ENCODE measurements around the gene ARFGAP2.

ARFGAP2 gene

DNA sequence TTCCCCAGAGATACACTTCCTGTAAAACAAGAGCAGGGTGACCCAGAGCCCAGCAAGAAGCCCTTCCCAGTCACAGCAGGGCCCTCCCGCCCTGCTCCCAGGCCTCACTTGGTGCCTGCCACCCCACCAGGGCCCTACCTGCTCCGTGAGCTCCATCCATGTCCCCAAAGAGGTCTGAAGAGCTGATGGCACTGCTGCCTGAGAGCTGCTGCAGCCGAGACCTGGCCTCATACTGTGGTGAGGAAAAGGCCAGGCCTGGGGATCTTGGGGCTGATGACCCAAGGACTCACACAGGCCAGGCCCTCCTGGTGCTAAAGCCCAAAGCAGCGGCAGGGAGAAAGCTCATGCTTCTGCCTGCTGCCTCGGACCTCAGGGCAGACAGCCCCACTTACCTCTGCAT lies 10.3 kb downstream of the ARFGAP2 start:
- DNase-seq, result no peak

GRCh38 chr11:47165253-47165840 lies 11.3 kb downstream of the ARFGAP2 start:
- no peak for DNase-seq

DNA sequence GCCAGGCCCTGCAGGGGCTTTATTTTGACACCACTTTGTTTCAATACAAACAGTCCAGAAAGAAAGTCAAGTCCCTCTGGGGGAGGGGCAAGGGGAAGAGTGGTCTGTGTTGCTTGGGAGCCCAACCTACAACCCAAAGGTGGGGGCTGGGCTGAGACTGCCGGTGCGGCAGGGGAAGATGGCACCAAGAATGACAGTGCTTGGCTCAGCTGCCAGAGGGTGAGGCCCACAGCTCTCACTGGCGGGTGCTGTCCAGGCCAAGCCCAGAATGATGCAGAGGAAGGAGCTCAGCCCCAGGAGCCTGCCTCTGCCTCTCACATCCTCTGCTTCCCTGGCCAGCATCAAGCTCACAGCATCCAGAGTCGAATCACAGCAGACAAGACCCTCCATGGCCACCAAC lies 12.4 kb downstream of the ARFGAP2 start:
- no peak for DNase-seq

DNA sequence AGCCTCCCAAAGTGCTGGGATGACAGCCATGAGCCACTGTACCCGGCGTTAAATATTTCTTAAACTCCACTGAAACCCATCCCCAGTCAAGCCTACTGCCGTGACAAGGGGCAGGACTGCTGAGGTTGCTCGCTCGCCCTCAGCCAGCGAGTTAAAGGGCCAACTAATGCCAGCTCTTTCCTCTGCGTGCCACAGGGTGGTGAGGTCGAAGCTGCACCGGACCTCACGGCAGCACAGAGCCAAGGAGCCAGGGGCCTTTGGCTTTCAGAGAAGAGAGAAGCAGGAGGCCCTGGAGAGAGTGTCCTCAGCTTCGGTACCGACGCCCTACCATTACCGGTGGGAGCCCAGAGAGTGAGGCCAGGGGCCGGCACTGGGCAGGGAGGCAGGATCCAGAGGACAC lies 12.8 kb downstream of the ARFGAP2 start:
- DNase-seq, result no peak

DNA sequence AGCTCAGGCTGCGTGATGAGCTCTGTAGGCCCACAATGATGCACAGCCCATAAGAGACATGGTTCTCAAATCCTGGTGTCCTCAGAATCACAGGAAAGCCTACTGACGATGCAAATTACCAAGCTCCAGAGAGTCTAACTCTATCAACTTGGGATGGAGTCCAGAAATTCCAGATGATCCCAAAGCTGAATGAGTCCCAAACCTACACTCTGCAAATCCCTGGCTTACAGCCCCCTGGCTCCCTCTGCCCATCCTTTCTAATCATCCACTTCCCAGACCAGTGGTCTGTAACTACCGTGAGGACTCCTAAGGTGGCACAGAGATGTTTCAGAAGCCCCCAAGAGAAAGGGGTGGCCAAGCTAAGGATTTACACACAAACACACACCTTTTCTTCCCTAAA lies 13.5 kb downstream of the ARFGAP2 start:
- DNase-seq, result no peak

- no peak for DNase-seq
These were observed 14.3 kb downstream of the ARFGAP2 start for GRCh38 chr11:47162426-47162825.

DNA sequence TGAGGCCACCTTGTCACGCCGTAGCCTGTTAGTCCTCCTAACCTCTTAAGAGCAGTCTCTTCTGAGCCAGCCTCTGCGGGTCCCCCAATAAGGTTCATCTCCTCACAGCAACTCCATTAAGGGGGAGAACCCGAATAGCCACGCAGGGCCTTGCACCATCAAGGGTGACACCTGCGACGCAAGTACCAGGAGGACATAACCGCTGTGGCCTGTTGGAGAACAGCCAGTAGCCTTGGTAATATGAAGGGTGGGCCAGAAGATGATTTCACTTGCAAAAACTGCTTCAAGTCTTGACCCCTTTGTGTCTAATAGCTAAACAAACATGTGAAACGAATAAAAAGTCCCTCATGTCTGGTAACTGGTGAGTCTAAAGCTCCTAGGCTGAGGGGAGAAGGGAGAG lies 14.8 kb downstream of the ARFGAP2 start:
- no peak for DNase-seq

DNA sequence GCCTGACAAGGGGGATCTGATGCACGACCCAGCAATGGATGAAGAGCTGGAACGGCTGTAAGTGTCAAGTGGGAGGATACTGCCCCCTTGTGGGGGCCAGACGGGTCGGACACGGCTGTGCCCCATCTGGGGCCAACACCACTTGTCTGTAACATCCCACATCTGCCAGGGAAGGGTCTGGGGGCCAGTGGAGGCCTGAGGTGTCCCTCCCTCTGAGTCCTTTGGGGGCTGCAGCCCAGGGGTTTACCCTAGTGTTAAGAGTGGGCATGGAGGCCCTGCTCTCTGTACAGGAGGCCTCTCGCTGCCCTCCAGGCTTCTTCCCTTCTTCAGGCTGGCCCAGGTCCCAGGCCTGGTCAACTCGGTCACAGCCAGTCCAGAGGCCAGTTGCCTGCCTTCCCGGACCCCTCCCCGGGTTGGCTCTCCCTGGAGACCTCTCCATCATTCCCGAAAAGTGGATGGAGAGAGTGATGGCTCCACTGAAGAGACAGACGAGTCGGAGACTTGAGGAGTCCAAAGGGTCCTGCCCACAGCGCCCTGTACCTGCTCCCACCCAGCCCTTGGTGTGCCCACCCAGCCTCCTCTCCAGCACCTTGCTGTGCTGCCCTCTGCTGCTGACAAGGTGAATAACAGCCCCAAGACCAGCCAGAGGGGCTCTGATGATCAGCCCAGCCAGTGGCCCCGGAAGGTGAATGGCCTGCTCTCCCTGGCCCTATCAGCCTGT lies 15.4 kb downstream of the ARFGAP2 start:
- peak; percentile 59 to 87 for DNase-seq

GRCh38 chr11:47160753-47161133 lies 15.9 kb downstream of the ARFGAP2 start:
- DNase-seq, result peak in 1 of 2 experiments; percentile 53

- DNase-seq, result no peak
These were observed 18.4 kb downstream of the ARFGAP2 start for GRCh38 chr11:47158242-47158641.

- no peak for DNase-seq
These were observed 18.9 kb downstream of the ARFGAP2 start for GRCh38 chr11:47157805-47158204.

GRCh38 chr11:47156951-47157350 lies 19.7 kb downstream of the ARFGAP2 start:
- DNase-seq, result no peak

- no peak for DNase-seq
These were observed 20.3 kb downstream of the ARFGAP2 start for GRCh38 chr11:47156333-47156732.

DNA sequence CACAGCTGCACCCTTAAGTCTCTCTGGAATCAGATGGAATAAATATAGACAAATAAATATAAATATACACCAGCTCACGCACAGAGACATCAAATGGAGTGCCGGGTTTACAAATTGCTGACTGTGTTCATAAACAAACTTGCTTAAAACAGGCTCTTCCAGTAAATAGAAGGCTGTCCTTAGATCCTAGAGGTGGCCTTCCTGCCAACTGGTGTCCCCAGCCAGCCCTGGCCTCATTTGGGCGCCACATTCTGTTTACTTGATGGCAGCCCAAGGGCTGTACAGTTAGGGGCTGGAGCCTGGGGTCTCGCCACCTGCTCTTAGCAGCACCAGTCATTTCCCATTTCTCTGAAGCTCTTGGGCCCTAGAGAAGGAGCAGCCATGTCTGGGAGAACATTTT lies 20.8 kb downstream of the ARFGAP2 start:
- no peak for DNase-seq

- DNase-seq, result no peak
These were observed 21.8 kb downstream of the ARFGAP2 start for GRCh38 chr11:47154616-47155570.

DNA sequence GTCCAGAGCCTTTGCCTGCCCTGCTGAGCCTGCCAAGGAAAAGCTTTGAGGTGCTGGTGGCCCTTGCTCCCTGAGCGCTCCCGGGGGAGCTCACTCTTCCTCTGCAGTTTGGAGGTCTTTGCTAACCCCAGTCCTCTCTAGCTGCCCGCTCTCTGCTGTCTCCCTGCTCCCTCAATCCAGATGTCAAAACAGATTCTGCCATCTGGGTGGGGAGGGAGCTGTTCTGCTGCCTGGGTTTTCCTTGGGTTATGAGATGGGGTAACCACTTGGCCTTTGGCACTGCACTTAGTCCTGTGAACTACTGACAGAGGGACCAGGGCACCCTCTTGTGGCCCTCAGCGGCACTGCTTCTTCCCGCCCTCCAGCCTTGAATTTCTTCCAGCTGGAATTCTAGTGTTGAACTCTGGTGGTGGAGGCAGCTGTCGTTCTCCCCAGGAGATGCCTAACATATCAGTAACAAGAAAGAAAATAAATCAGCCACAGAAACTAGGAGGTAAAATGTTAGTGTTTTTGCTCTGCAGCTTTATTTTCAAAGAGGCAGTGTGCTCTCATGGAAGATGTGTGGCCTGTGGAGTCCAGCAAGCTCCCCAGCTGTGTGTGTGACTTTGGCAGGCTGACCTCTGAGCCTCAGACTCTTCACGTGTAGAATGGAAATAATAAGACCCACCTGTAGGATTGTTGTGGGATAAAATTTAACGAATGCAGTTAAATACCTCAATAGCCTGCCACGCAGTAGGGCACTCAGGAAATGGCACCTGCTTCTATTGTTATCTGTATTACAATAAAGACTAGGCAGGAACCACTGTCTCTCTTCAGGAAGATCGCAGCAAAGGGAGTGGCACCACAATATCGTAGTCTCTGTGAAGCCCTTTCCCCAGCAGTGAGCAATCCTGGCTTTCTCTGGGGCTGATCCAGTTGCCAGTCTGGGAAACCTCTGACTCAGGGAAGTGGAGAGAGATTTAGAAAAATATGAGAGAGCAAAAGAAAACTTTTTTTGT lies 23.4 kb downstream of the ARFGAP2 start:
- DNase-seq, result peak; percentile 74 to 91

DNA sequence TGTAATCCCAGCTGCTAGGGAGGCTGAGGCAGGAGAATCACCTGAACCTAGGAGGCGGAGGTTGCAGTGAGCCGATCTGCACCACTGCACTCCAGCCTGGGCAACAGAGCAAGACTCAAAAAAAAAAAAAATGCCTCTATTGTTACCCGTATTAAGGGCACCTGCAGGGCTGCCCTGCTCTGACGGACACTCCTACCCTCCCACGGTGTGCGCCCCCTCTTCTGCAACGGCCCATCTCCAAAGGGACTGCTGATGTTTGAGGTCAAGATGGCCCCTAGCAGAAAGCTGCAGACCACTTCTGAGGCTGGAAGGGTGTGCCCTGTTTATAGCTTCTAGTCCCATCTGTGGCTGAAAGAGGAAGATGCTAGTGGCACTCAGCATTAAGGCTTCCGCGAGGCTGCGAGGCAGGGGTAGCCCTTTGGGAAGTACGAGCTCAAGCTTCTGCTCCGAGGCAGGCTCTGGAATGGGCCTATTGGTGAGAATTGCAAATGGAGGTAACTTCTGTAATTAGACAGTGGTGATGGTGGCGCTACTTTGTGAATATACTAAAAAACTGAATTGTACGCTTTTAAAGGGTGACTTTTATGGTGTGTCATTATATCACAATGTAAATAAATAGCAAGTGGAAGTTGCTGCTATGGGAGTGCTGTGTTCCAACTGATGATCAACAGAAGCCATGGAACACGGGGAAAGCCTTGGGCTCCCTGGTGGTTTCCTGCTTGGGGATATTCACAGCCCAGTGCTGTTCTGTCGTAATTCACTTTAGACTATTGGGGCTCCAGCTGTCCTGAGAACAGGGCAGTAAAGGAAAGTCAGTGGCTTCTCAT lies 24.3 kb downstream of the ARFGAP2 start:
- DNase-seq, result no peak

DNA sequence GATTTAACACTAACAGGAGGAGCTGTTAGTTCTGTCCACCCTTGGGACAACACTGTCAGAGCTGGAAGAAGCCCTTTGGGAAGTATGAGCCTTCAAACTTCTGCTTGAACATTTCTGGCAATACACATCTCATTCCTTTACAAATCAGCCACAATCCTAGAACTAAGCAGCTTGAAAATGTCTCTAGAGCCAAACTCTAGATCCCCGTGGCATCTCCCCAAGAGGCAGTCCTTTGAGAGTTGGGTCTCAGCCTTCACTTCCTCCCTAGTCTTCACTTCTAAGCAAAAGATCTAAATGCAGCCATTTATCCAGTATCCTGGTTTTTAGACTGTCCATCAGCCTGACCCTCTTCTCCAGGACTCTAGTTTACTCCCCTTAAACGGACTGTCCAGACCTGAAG lies 26.9 kb downstream of the ARFGAP2 start:
- no peak for DNase-seq

GRCh38 chr11:47148903-47149531 lies 27.7 kb downstream of the ARFGAP2 start:
- DNase-seq, result no peak

DNA sequence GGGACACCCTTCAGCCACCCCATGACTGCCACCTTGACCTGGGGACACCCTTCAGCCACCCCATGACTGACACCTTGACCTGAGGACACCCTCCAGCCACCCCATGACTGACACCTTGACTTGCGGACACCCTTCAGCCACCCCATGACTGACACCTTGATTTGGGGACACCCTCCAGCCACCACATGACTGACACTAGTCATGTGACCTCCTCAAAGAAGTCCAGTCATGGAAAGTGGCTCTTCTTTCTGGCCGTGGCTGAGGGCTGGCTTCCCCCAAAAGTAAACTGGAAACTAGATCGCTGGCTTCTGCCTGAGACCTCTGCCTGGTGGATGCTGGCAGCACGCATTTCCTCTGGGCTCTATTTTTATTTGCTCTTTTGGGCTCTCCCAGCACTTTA lies 28.4 kb downstream of the ARFGAP2 start:
- DNase-seq, result no peak

DNA sequence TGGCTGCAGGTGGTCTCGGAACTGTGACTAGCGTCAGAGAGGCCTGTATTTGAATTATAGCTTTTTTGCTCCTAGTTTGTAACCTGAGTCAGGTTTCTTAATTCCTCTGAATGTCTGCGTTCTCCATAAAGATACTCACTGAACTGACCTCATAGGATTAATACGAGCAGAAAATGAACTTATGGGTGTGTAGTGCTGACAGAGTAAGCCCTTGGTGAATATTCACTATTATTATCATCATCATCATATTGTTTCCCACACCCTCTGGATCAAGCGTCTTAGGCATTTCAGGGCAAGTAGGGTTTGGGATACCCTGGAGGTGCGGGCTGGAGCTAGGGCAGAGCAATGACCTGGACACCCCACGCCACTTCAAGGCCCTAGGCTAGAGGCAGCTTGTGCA lies 29.0 kb downstream of the ARFGAP2 start:
- no peak for DNase-seq

All from NCI-H526 (cell line).